Activated naive CD4-positive, alpha-beta T cell treated with anti-CD3 and anti-CD28 coated beads, Interleukin-2, amount 50 U/mL, for 24 hours (primary cell): ENCODE results near the gene HIGD2A.

ENCODE experiments used
- H3K27ac Mint-ChIP-seq: one replicate; pipeline ENCODE4 v1.8.0; 2021; ENCODE audit warnings: mild to moderate bottlenecking, mixed read lengths
- H3K27me3 Mint-ChIP-seq: one replicate; pipeline ENCODE4 v1.8.0; 2021; ENCODE audit warnings: mixed read lengths
- H3K36me3 Mint-ChIP-seq: one replicate; pipeline ENCODE4 v1.8.0; 2021; ENCODE audit warnings: mixed read lengths
- H3K4me1 Mint-ChIP-seq: one replicate; pipeline ENCODE4 v1.8.0; 2021; ENCODE audit warnings: mixed read lengths
- H3K4me3 Mint-ChIP-seq: one replicate; pipeline ENCODE4 v1.8.0; 2021; ENCODE audit warnings: mild to moderate bottlenecking, mixed read lengths
- H3K9me3 Mint-ChIP-seq: one replicate; pipeline ENCODE4 v1.8.0; 2021; ENCODE audit warnings: mixed read lengths

The HIGD2A gene, protein sequence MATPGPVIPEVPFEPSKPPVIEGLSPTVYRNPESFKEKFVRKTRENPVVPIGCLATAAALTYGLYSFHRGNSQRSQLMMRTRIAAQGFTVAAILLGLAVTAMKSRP

DNA sequence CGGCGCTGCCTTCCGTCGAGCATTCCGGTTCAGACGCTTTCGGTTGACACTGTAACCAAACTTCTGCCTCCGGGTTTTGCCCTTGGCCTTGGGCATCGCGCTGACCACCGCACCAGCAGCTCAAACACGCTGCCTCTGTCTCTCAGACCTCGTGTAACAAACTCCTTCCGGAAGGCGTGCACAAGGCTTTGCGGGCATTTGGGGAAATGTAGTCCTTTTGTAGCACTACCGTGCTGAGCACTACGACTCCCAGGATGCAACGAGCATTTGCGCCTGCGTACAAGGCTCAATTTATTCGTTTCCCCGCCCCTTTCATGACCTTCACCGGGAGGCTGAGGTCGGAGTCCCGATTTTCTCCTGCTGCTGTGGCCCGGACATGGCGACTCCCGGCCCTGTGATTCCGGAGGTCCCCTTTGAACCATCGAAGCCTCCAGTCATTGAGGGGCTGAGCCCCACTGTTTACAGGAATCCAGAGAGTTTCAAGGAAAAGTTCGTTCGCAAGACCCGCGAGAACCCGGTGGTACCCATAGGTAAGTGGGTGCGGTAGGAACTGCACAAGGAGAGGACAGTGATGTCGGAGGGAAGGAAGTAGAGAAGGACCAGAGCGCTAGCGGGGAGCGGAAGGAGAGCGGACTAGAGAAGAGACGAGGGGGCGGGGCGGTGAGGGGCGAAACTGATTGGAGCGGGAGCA lies at the start of gene HIGD2A, which contains the start of gene NOP16:
Gene HIGD2A (plus strand): TSS at position 308 of the 691 bp plus-strand sequence. CDS start 69 bp downstream, at position 377.
Gene NOP16 (minus strand): TSS at position 155 of the 691 bp plus-strand sequence. CDS start 59 bp downstream, at position 96.
- Mint-ChIP-seq H3K27ac (peak within 1 kb of the TSS; percentile 100), H3K4me3 (peak within 1 kb of the TSS; percentile 100), H3K36me3 (peaks cover 27% of the 10 kb centered on the region), H3K4me1 (peaks cover 32% of the 10 kb centered on the region), H3K9me3 (no peaks in the 10 kb centered on the region), H3K27me3 (no peaks in the 10 kb centered on the region)

DNA sequence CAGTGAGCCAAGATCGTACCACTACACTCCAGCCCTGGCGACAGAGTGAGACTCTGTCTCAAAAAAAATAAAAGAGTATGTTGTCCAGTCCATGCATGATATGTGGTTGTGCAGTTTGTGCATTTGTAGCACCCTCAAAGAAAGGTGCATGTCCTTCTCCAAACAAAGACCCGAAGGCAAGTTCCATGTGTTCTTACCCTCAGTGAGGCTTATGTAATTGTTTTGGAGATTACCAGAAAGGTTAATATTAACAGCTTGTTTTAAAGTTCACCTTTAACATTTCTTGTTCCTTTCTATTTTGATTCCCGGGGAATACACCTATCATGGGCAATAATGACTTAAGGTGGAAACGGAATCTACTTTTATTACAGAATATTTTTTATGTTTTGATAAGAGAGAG lies 49.2 kb upstream of the HIGD2A start:
- no peaks in the 10 kb centered on the region for H3K9me3 Mint-ChIP-seq
- no peaks in the 10 kb centered on the region for H3K4me1 Mint-ChIP-seq
- H3K36me3 Mint-ChIP-seq, result peaks cover 15% of the 10 kb centered on the region
- no peak overlapping the region for H3K4me3 Mint-ChIP-seq
- H3K27me3 Mint-ChIP-seq, result no peaks in the 10 kb centered on the region
- H3K27ac Mint-ChIP-seq, result no peak overlapping the region

DNA sequence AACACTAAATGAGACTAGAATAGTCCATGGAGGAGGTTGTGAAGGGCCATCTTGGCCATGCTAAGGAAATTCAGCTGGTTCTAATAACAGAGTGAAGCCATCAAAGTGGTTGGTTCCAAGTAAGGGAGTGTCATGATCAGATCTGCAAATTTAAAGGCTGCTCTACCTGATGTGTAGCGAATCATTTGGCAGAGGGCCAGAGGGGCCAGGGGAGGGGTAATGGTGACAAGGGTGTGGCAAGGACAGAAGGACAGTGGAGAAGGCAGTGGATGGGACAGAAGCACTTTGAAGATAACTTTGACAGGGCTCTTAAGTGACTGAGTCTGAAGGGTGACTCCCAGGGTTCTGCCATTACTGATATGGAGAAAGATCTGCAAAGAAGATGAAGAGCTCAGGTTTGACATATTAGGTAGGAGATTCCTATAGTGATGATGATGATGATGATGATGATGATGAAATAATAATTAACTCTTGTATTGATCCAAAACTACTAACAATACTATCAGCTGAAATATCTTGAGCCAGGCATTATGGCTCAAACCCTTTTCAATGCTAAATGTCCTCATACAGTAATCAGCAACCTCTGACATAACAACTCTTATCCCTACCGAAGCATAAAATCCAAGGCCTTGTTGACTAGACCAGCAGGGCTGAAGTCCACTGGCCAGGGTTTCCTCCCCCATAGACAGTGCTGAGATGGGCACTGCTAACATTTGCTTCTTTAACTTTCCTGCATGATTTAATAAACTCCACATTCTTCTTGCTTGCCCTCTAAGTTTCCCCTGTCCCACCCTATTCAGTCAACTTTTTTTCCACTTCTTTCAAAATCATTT lies 47.0 kb upstream of the HIGD2A start:
- H3K4me1 Mint-ChIP-seq, result no peaks in the 10 kb centered on the region
- H3K36me3 Mint-ChIP-seq, result peaks cover 12% of the 10 kb centered on the region
- no peak overlapping the region for H3K4me3 Mint-ChIP-seq
- no peaks in the 10 kb centered on the region for H3K9me3 Mint-ChIP-seq
- H3K27me3 Mint-ChIP-seq, result no peaks in the 10 kb centered on the region
- peak overlapping the region; percentile 8 for H3K27ac Mint-ChIP-seq

DNA sequence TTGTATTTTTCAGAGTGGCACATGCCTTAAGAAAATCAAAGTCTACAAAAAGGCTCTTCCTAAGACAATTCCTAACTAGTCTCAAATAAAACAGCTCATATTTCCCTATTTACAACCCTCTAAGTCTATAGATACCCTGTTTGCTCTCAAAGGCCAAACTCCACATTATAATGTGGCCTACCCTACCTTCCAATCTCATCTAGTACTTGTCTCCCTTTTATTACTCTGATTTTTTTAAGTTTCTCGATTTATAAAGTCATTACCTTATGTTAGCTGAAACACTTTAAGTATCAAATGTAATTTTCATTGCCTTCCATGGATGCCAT lies 46.4 kb upstream of the HIGD2A start:
- peaks cover 8% of the 10 kb centered on the region for H3K36me3 Mint-ChIP-seq
- no peaks in the 10 kb centered on the region for H3K4me1 Mint-ChIP-seq
- H3K27me3 Mint-ChIP-seq, result no peaks in the 10 kb centered on the region
- no peak overlapping the region for H3K4me3 Mint-ChIP-seq
- peak overlapping the region; percentile 1 for H3K27ac Mint-ChIP-seq
- no peaks in the 10 kb centered on the region for H3K9me3 Mint-ChIP-seq

DNA sequence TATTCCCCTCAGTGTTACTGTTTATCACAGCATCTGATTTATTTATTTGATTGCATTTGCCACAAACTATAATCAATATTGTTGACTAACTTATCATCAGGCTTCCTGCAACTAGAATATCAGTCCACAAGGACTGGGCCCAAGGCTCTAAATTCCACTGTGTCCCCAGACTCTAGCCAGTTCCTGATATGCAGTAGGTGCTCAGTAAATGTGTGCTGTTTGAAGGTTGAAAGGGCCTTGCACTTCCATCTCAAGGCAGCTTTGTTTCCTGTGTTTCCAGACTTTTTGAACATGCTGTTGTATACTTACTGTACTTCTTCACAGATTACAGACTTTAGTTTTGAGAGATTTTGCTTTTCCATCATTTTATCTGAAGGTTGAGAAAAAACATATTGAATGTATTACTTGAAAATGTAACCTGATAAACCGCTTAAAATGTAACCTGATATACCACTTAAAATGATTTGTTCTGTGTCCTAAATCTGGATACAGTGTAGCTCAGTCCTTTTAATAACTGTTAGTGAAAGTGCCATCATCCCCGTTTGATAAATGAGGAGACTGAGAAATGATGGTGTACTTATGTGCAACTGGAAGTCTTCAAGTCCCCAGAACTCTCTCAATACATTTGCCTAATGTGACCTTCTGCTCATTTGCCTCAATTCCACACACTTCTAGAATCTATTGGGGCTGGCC lies 45.6 kb upstream of the HIGD2A start:
- Mint-ChIP-seq H3K4me1 (no peaks in the 10 kb centered on the region), H3K9me3 (no peaks in the 10 kb centered on the region)

DNA sequence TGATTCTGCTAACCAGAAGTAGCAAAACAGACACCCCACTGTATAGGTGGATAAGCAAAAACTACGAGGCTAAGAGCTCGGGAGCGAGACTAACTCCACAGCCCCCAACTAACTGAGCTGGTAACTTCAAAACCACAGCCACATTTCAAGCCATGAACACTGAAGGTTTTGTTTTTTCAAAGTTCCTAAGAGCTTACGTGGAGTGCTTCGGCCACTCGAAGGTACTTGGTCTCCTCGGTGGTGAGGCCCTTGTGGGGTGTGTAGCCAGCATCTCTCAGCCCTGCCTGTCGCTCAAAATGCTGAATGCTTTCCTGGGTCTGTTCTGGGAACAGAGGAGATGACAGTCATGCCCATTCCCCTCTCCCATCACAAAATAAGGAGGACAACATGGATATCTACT lies 38.1 kb upstream of the HIGD2A start:
- Mint-ChIP-seq H3K27me3 (no peaks in the 10 kb centered on the region), H3K4me3 (no peak overlapping the region), H3K36me3 (peaks cover 7% of the 10 kb centered on the region), H3K9me3 (no peaks in the 10 kb centered on the region), H3K4me1 (peaks cover 13% of the 10 kb centered on the region), H3K27ac (peak overlapping the region; percentile 65)

More for the DNA sequence above, 45.6 kb upstream of the HIGD2A start:
- H3K27me3 Mint-ChIP-seq, result no peaks in the 10 kb centered on the region
- H3K4me3 Mint-ChIP-seq, result no peak overlapping the region
- H3K36me3 Mint-ChIP-seq, result peaks cover 4% of the 10 kb centered on the region
- H3K27ac Mint-ChIP-seq, result peak overlapping the region; percentile 63

DNA sequence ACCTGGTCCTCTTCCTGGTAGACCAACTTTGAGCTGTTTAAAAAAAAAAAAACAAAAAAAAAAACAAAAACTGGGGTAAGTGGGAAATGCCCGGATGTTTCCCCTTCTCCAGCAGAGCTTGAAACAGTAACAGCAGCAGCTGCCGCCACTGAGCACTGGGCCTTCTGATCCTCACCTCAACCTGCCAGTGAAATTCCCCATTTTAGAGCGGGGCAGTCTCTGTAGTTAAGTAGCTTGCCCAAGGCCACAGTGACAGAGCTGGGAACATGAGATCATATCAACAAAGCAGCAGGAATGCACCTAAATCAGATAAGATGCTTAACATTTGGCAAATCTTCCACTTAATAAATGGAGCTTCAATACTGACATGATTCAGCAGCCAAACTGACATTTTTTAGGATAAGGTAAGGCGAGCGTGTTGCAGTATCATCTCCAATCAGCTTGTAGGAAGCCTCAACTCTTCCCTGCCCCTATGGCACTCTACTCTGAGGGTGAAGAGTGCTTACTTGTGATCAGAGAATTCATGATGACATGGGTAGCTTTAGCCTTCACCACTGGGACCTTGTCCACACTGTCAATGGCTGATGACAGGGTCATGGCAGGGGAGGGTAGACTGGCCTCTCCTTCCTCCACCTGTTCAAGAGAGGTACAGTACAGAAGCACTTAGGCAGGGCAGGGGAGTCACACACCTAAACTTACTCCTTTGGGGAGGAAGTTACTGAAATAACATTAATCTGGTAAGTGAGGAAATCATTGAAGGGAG lies 36.3 kb upstream of the HIGD2A start:
- H3K36me3 Mint-ChIP-seq, result peaks cover 8% of the 10 kb centered on the region
- no peaks in the 10 kb centered on the region for H3K27me3 Mint-ChIP-seq
- H3K4me3 Mint-ChIP-seq, result no peak overlapping the region
- H3K9me3 Mint-ChIP-seq, result no peaks in the 10 kb centered on the region
- H3K27ac Mint-ChIP-seq, result peak overlapping the region; percentile 55
- peaks cover 19% of the 10 kb centered on the region for H3K4me1 Mint-ChIP-seq

DNA sequence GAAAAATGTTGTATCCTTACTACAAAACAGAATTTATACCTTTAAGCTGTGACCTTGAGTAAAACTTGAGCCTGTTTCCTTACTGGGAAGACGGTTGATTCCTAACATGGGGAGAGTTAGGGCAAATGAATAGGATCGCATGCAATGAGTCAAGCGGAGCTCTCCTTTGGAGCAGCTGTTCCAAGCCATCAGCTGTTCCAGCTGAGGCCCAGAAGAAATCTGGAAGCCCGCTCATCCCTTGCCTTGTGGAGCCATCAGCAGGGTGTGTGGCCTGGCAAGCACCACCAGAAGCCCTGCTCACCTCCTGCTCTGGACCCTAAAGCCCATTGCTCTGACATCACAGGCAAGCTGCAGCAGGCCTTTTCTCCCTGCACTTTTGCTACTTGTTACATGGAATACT lies 35.0 kb upstream of the HIGD2A start:
- Mint-ChIP-seq H3K4me3 (no peak overlapping the region), H3K27ac (peak overlapping the region; percentile 23), H3K36me3 (peaks cover 13% of the 10 kb centered on the region), H3K9me3 (no peaks in the 10 kb centered on the region), H3K27me3 (no peaks in the 10 kb centered on the region), H3K4me1 (peaks cover 32% of the 10 kb centered on the region)

DNA sequence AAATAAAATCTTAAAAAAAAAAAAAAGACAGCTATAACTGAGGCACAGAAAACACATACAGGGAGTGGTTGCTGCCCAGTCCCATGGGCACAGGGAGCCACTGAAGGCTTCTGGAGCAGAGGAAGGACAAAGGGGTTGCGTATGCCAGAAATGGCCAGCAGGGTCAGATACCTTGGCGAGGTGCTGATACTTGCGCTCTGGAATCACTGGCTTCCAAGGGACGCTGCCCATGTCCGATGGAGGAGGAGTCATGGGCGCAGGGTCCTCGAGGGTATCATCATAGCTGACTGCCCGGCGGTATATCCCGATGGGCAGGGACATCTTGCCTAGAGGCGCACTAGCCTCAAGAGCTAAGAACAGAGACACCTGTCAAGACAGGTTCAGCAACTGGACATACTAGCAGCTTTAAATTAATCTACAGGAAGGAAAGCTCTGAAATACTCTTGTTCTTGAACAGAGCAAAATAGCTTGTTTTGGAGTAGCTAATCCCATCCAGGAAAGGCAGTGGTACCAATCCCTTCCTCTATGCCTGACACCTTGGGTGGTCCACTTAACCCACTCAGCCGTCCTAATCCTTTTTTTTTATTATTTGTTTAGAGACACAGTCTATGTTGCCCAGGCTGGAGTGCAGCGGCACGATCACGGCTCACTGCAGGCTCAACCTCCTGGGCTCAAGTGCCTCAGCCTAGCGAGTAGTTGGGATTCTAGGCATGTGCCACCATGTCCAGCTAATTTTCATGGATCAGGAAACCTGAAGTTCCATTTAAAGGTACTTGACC lies 33.0 kb upstream of the HIGD2A start:
- Mint-ChIP-seq H3K36me3 (peaks cover 9% of the 10 kb centered on the region), H3K4me1 (peaks cover 40% of the 10 kb centered on the region), H3K9me3 (no peaks in the 10 kb centered on the region)

DNA sequence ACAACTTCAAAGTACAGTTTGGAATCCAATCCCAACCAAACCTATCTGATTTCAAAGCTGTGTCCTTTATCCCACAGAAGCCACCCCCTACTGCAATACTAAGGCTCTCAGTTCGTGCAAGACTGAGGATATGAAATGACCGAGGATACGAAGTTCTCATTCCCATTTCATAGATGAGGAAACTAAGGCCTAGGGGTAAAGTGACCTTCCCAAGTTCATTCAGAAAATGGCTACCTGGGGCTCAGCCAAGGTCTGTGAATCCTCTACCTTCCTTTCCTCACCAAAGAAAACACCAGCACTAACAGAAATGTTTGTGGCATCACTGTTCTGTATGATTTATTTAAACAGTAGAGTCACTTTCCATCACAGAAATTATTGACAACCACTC lies 32.4 kb upstream of the HIGD2A start:
- Mint-ChIP-seq H3K4me3 (no peak overlapping the region), H3K36me3 (peaks cover 9% of the 10 kb centered on the region), H3K27me3 (no peaks in the 10 kb centered on the region), H3K27ac (no peak overlapping the region), H3K9me3 (no peaks in the 10 kb centered on the region), H3K4me1 (peaks cover 40% of the 10 kb centered on the region)

More for the DNA sequence above, 33.0 kb upstream of the HIGD2A start:
- Mint-ChIP-seq H3K27me3 (no peaks in the 10 kb centered on the region), H3K27ac (no peak overlapping the region), H3K4me3 (no peak overlapping the region)

DNA sequence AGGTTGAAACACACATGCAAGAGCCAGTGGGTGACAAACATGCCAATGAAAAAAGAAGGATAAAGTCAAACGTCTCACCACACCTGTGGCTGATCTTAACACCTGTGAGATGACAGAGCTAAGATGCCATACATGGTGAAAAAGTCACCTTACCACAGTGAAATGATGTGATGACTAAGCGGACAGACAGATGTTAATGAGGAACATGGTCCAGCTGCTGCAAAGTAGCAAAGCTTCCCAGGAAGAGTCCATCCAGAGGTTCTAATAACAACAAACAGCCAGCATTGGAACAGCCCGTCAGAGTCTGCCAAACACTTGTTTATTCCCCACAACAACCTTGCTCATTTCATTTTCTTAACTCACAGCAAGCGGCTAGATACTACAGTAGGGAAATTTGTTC lies 28.9 kb upstream of the HIGD2A start:
- H3K9me3 Mint-ChIP-seq, result no peaks in the 10 kb centered on the region
- peaks cover 46% of the 10 kb centered on the region for H3K4me1 Mint-ChIP-seq
- H3K27me3 Mint-ChIP-seq, result no peaks in the 10 kb centered on the region
- peaks cover 9% of the 10 kb centered on the region for H3K36me3 Mint-ChIP-seq
- peak overlapping the region; percentile 85 for H3K4me3 Mint-ChIP-seq
- peak overlapping the region; percentile 79 for H3K27ac Mint-ChIP-seq

DNA sequence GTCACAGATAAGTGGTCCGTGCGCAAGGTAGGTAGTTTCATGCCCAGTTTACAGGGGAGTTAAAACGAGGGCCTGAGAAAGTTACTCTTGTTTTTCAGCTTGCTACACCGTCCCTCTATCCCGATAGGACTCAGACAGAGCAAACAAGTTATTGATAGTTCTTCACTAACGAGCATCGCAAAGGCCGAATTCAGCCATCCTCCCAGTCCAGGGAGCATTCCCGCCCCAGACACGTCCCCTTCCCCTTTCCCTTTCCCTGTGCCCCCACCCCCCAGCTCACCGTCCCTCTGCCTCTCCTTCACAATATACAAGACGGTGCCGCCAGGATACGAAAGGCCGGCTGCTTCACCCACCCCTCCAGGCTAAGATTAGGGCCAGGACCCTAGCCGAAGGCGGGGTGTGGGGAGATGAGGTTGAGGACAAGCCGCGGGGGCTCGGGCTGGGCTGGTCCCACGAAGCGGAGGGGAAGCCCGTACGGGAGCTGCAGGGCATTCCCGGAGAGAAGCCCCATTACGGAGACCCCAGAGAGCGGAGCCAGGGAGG lies 27.6 kb upstream of the HIGD2A start:
- H3K36me3 Mint-ChIP-seq, result peaks cover 6% of the 10 kb centered on the region
- no peaks in the 10 kb centered on the region for H3K27me3 Mint-ChIP-seq
- H3K9me3 Mint-ChIP-seq, result no peaks in the 10 kb centered on the region
- H3K27ac Mint-ChIP-seq, result peak overlapping the region; percentile 83
- H3K4me1 Mint-ChIP-seq, result peaks cover 41% of the 10 kb centered on the region
- H3K4me3 Mint-ChIP-seq, result peak overlapping the region; percentile 98

DNA sequence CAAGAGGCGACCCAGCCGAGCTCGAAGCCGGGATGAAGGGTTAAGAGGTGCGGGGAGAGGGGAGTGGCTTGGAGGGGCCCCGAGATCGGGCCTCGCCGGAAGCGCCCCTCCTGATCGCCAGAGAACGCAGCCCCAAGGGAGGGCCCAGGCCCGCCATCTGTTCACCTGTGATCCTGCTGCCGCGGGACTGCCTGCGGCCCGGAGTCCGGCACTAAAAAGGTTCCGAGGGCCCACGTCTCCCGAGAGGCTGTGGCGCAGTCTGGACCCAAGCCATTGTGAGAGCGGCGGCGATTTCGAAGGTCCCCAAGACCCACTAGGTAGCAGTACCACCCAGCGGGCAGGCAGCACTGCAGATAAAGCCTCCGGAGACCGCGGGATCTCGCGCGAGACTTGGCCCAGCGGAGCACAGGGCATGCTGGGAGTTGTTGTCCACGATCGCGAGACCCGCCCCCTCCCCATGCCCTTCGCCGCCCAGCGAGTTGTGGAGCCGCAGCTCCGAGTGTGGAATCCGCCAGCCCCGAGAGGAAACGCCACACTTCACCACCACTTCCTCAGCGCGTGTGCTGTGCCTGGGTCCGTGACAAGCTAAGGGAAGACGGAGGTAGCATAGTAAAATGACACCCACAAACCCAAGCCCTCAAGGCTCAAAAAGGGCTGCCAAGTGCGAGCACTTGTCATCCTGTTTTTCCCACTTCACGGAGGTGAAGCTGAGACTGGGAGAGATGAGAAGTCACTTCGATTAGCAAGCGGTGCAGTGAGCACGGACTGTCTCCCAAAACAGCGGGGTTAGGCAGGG lies 26.9 kb upstream of the HIGD2A start, which contains the start of gene KIAA1191:
Gene KIAA1191 (minus strand): TSS at position 328 of the 796 bp plus-strand sequence. CDS start 2,256 bp downstream, outside the sequence.
- H3K27ac Mint-ChIP-seq, result peak within 1 kb of the TSS; percentile 98

DNA sequence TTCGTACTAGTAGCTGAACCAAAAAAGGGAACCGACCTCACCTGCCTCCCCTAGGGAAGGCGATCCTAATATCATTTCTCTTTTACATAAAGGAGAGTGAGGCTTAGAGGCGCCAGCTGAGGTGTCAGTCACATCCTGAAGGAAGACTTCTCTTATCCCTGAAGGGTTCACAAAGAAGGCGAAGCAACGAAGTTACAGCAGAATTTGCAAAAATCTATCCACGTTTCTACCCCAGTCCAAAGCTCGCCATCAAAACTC lies 26.4 kb upstream of the HIGD2A start:
- no peaks in the 10 kb centered on the region for H3K27me3 Mint-ChIP-seq
- no peak overlapping the region for H3K27ac Mint-ChIP-seq
- peak overlapping the region; percentile 98 for H3K4me3 Mint-ChIP-seq
- no peaks in the 10 kb centered on the region for H3K9me3 Mint-ChIP-seq
- H3K4me1 Mint-ChIP-seq, result peaks cover 40% of the 10 kb centered on the region
- peaks cover 6% of the 10 kb centered on the region for H3K36me3 Mint-ChIP-seq

More for the DNA sequence above, 26.9 kb upstream of the HIGD2A start, which contains the start of gene KIAA1191:
- Mint-ChIP-seq H3K4me3 (peak within 1 kb of the TSS; percentile 98), H3K4me1 (peaks cover 40% of the 10 kb centered on the region), H3K27me3 (no peaks in the 10 kb centered on the region), H3K36me3 (peaks cover 6% of the 10 kb centered on the region), H3K9me3 (no peaks in the 10 kb centered on the region)
